ENCODE measurements around the gene MACROD2.

- TF ChIP-seq ATF3 (IDR thresholded peaks at IDR 0.05) (no peak), JUND (IDR thresholded peaks at IDR 0.05) (no peak)
Measured at GRCh38 chr20:14199111-14199510, 203.8 kb downstream of the MACROD2 start.

Data from liver (tissue), 2 donors.